GM12875 (cell line): ENCODE results near the gene LIG1.

Experiments
- H3K4me3 ChIP-seq: one replicate; pipeline ENCODE4 v1.5.1; 2011; ENCODE audit warnings: low read depth, low read length, control low read depth
- CTCF ChIP-seq: IDR thresholded peaks from 2 replicates; pipeline ENCODE4 v1.5.1; 2011; ENCODE audit warnings: low read depth, mild to moderate bottlenecking, control low read depth, inconsistent platforms, low read length, moderate library complexity, borderline replicate concordance; ENCODE audit not compliant: insufficient read depth

The LIG1 gene

DNA sequence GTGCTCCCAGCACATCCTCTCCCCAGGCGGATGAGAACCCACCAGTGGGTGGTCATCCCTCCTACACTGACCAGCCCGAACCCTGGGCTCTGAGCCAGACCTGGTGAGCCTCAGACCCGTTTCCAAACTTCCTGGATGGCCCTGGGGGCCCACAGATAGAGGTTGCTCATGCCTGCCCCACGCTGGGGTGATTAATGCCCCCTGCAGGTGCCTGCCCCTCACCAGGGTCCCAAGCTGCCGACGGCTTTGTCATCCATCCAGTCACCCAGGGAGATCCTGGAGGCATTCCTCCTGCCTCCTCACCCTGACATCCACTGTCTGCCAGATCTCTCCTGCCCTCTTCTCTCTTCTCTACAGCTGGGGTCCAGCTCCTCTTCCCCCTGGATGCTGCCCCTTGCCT lies 31.1 kb downstream of the LIG1 start:
- H3K4me3 ChIP-seq = no peak overlapping the region
- no peak for TF ChIP-seq CTCF

GRCh38 chr19:48137411-48137810 lies 32.7 kb downstream of the LIG1 start:
- H3K4me3 ChIP-seq = no peak overlapping the region
- TF ChIP-seq CTCF = no peak

- H3K4me3 ChIP-seq = no peak overlapping the region
- TF ChIP-seq CTCF = no peak
Observed at GRCh38 chr19:48136547-48136946, 33.6 kb downstream of the LIG1 start.

DNA sequence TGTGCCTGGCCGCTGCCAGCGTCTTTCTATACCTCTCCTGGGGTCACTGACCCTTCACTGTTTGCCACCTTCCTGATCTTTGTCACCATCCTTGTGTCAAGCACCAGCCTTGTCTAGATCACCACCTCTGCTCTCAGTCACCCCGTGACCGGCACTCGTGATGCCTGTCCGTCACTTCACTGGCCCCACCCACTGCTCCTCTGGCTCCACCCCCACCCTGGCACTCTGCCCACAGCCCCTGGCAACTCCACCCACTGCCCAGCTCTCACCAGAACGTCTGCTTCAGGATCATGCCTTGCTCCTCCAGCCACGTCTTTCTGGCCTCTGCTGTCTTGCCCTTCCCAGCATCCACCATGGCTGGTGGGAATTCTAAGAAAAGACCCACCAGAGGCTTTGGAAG lies 34.7 kb downstream of the LIG1 start:
- TF ChIP-seq CTCF = no peak
- H3K4me3 ChIP-seq = no peak overlapping the region

GRCh38 chr19:48133094-48133493 lies 37.0 kb downstream of the LIG1 start:
- no peak for TF ChIP-seq CTCF
- no peak overlapping the region for H3K4me3 ChIP-seq

GRCh38 chr19:48127561-48127960 lies 42.6 kb downstream of the LIG1 start:
- H3K4me3 ChIP-seq = no peak overlapping the region
- no peak for TF ChIP-seq CTCF

GRCh38 chr19:48123907-48124651 lies 46.1 kb downstream of the LIG1 start:
- H3K4me3 ChIP-seq = no peak overlapping the region
- no peak for TF ChIP-seq CTCF
